ENCODE measurements around the gene UBC. TPM values are rescaled to one million over a fixed set of nuclear protein-coding genes. Genes with fewer than 3 reads are reported as not detected.
A peak's percentile ranks its signal among the peaks of the same experiment; 100 is the strongest.

Gene UBC
- total RNA-seq, 1 donor from 2014 or later, result 1,744 TPM

- DNase-seq (ENCODE audit: low read depth, low spot score), result no peak
Measured at GRCh38 chr12:124865728-124866127, 48.7 kb downstream of the UBC start.

- DNase-seq (ENCODE audit: low read depth, low spot score), result no peak
Measured at GRCh38 chr12:124864326-124864752, 50.1 kb downstream of the UBC start.

- peak; percentile 26 for DNase-seq (ENCODE audit: low read depth, low spot score)
Measured at GRCh38 chr12:124863416-124864325, 50.8 kb downstream of the UBC start, which contains the start of gene SCARB1. TSS of gene SCARB1 (minus strand) at chr12:124863864. CDS start at chr12:124863720, 144 bp downstream.

- no peak for DNase-seq (ENCODE audit: low read depth, low spot score)
Measured at GRCh38 chr12:124862768-124863415, 51.6 kb downstream of the UBC start.

GRCh38 chr12:124861898-124862676 is 52.4 kb downstream of the UBC start:
- DNase-seq (ENCODE audit: low read depth, low spot score), result no peak

Other genes with a start within 250 kb of the UBC start
- 30.3 and 34.6 TPM in 2 replicates for gene SCARB1, start 50.8 kb downstream of the UBC start, total RNA-seq
- gene DHX37, start 74.5 kb upstream of the UBC start, total RNA-seq, result 18.8 and 26.3 TPM in 2 replicates
- 5.8 and 9.2 TPM in 2 replicates for gene BRI3BP, start 79.0 kb upstream of the UBC start, total RNA-seq
- 32.0 and 32.7 TPM in 2 replicates for gene AACS, start 150.8 kb upstream of the UBC start, total RNA-seq

Data from pulmonary artery endothelial cell (primary cell).